NCI-H510A treated with DMSO at 0.1 percent for 48 hours (cell line): ENCODE measurements around the gene TVP23A.
"Not testable (repeated sequence)": the region's sequence is repeated elsewhere in the genome, so short reads cannot be mapped to it uniquely, and the experiment has no call there.

Experiments used
- DNase-seq: peaks from one replicate; lab custom pipeline; 2025; lab: John Stamatoyannopoulos, UW

Gene TVP23A

DNA sequence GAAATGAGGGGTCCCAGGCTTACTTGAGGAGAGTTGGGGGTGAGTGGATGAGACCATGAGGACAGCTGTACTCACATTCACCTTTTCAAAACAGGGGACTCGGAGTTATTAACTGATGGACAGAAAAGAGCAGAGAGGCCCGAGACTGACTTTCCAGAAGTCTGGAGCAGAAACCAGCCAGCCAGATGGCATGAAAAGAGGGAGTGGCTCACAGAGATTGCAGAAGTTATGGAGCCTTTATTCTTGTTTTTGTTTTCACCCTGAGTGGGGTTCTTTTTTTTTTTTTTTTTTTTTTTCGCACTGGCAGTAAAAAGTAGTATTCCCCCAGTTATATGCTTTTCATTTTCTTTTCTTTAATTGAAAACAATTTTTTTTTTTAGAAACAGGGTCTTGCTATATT is 18.9 kb downstream of the TVP23A start:
- DNase-seq: no peak

DNA sequence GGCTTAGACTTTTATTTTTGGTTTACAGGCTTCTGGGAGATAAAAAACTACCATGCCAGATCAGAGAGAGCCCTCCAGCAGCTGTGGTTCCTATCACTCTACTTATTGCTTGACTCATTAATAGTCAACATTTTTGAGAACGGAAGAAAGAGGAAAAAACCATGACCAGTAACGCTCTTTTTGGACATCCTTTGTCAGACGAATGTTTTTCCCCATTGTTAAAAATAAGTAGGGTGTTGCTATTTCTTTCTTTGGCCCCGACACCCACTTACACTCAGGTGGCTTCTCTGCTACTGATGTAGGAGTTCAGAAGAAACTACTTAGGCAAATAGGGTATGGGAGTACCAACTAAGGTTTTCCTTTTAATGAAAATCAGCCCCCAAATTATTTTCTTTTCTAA is 27.5 kb downstream of the TVP23A start:
- DNase-seq: no peak

- not testable (repeated sequence) for DNase-seq
These were observed 30.0 kb downstream of the TVP23A start for GRCh38 chr16:10788630-10789029.

- DNase-seq: no peak
These were observed 31.3 kb downstream of the TVP23A start for GRCh38 chr16:10787304-10787703.

DNA sequence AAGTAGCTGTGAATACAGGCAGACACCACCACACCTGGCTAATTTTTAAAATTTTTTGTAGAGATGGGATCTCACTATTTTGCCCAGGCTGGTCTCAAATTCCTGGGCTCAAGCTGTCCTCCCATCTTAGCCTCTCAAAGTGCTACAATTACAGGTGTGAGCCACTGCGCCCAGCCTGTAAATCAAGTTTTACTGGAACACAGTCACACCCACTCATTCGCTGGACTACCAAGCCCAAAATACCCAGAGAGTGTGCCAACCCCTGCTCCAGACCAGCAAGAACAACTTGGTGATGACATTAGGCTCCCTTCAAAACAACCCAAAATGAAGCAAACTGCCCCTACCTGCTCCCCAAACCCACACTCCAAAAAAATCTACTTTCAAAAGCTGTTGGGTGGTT is 36.0 kb downstream of the TVP23A start:
- no peak for DNase-seq

- no peak for DNase-seq
These were observed 38.0 kb downstream of the TVP23A start for GRCh38 chr16:10780628-10781027.

GRCh38 chr16:10779908-10780307 is 38.7 kb downstream of the TVP23A start:
- not testable (repeated sequence) for DNase-seq

DNA sequence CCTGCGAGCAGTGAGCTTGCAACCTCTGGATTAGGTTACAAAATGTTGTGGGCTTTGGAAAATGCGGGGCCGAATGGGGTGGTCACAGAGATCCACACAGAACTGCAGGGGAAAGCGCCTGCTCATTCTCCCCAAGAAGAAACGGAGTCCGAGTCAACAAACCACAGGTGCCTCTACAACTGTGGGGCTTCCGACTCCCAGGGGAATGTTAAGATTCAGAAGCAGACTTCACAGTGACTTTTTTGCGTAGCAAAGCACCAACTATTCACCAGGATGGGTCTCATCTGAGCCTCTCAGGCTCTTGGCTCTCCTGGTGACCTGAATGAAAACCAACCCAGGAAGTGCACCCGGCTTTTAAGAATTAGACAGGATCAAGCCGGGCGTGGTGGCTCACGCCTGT is 41.2 kb downstream of the TVP23A start:
- no peak for DNase-seq

GRCh38 chr16:10776923-10777322 is 41.7 kb downstream of the TVP23A start:
- not testable (repeated sequence) for DNase-seq

DNA sequence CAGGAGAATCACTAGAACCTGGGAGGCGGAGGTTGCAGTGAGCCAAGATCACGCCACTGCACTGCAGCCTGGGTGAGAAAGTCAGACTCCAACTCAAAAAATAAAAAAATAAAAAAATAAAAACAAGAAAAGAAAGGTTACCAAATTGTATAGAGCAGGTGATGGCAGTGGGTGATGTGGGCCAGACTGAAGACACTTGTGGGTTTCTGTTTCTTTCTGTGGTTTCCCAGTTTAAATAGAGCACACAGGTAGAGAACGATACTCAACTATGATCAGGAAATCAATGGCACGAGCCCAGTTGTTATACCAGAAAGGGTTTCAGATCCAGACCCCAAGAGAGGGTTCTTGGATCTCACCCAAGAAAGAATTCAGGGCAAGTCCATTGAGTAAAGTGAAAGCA is 42.3 kb downstream of the TVP23A start:
- DNase-seq: no peak

GRCh38 chr16:10770907-10771306 is 47.7 kb downstream of the TVP23A start:
- DNase-seq: no peak

DNA sequence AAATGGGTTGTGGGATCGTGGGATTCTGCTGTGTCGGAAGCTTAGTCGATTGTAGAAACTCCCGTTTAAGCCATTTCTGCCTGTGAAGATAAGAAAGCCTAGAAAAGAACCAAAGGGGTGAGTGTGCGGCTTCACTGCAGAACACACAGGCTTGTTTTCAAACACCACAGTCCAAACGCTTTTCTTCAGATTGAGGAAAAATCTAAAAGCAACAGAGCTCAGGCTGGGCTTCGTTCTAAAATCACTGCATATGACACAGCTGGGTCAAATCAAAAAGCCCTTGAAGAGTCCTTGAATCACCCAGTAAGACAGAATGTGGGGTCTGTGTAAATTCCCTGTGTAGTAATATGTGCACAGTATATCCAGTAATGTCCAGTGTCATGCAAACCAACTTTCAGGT is 49.2 kb downstream of the TVP23A start:
- no peak for DNase-seq

DNA sequence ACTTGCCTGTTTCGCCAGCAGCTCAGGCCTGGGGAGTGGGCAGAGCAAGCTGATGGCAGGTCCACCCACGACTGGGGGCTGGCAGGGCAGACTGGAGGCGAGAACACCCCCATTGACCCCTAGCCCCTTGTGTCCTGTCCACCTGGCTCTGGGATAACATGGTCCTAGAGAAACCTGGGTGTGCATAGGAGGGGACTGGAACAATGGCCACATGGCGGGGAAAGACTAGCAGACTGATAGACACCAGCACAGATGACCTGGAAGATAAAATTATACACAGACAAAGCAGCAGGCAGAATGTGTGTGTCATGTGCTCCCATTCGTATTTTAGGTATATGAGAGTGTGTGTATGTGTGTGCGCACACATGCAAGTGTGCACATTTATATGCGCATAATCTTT is 51.5 kb downstream of the TVP23A start:
- DNase-seq: no peak

GRCh38 chr16:10765772-10766171 is 52.8 kb downstream of the TVP23A start:
- no peak for DNase-seq

DNA sequence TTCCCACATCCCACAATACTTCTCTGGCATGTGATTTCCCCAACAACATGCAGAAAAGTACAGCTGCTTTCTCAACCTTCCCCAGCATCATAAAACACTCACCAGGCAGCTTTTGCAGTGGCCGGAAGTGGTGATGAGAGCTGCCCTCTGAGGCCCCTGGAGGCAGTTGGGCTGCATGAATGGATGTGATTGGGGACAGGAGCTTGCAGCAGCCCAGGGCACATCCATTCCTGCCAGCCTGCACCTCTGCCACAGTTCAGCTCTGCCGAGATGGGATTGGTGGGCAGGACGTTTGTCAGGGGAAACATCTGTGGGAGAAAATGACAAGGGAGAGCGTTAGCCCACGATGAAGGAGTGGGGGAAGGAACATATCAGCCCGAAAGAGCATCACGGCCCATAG is 55.1 kb downstream of the TVP23A start:
- DNase-seq: no peak

DNA sequence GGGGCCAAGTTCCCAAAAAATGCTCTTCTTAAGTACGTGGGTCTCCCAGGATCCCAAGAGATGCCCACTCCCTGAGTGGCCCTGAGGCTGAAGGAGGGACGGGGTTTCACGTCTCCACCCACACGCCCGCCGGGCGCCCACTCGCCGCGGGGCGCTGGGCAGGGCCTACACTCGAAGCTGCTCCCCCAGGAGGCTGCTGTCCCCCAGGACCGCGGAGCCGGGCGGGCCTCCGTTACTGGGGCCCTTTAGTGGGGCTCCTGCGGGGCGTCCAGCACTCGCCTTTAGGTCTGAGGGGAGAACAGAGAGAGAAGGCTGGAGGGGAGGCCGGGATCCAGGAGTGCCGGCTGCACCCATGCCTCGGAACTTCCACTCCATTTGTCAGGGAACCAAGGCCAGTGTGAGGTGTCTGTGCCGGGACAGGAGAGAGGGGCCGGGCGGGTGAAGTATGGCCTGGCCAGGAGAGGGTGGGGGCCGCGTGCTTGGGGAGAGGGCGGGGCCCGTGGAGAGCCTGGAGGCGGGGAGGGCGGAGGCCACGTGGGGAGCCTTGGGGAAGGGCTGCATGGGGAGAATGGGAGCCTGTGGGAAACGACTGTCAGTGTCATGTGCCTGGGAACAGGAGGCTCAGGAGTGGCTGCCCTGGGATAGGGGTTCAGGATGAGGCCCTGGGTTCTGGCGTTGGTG is 56.1 kb downstream of the TVP23A start:
- DNase-seq: no peak

GRCh38 chr16:10761373-10761772 is 57.2 kb downstream of the TVP23A start:
- no peak for DNase-seq

DNA sequence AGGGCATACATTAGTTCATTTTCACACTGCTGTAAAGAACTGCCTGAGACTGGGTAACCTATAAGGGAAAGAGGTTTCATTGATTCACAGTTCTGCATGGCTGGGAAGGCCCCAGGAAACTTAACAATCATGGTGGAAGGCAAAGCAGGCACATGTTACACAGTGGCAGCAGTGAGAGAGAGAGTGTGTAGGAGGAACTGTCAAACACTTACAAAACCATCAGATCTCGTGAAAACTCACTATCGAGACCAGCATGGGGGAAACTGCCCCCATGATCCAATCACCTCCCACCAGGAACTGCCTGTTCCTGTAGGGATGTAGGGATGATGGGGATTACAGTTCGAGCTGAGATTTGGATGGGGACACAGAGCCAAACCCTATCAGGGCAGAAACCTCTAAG is 57.7 kb downstream of the TVP23A start:
- DNase-seq: no peak

DNA sequence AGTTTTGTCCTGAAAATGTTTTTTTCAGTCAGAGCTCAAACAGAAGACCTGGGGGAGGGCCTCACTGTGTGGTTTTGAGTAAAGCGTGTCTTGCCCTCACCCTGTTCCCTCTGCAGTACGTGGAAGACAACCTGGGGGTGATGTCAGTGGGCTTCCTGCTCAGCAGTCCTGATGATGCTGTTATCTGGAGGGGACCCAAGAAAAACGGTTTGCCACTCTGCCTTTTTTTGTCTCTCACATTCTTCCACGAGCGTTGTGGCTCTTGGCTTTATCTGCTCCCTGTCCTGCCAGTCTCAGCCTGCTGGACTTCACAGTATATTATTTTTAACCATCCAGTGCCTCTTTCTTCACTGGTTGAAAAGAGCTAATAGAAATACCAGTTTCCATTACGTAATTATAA is 62.0 kb downstream of the TVP23A start:
- no peak for DNase-seq

- no peak for DNase-seq
These were observed 63.7 kb downstream of the TVP23A start for GRCh38 chr16:10754941-10755340.

DNA sequence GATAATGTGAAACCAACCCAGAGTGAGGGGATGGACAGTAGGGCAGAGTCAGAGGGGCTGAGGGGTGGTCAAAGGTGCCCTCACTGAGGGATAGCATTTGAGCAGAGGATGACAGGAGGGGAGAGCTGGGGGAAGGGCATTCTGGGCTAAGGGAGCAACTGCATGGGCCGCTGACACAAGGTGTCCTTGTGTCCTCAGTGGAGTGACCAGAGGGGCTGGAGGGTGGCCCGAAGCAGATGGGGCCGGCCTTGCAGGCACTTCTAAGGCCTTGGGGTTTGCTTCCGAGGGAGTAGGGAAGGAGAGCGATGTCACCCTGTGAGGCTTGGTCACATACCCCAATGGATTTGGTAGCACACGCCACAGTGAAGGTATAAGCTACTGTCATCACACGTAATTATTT is 64.9 kb downstream of the TVP23A start:
- DNase-seq: no peak

DNA sequence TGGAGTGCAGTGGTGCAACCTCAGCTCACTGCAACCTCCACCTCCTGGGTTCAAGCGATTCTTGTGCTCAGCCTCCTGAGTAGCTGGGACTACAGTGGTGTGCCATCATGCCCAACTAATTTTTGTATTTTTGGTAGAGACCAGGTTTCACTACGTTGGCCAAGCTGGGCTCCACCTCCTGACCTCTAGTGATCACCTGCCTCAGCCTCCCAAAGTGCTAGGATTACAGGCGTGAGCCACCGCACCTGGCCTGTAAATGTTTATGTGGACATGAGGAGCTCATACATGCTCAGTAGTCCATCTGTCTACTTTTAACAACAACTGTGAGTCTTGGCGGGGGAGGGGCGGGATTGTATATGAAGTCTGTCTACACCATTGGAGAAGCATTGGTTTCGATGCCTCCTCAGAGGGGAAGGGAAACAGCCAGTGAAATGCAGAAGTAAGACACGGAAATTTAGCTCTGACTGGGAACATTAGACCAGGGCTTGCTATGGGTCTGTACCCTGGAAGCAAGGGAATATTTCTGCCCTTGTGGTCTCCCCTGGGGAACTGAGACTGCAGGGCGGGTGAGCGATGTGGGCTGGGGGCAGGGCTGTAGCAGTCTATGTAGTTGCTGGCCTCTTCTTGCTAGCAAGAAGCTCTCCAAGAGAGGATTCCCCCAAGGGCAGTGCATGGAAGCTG is 65.6 kb downstream of the TVP23A start:
- DNase-seq: no peak

DNA sequence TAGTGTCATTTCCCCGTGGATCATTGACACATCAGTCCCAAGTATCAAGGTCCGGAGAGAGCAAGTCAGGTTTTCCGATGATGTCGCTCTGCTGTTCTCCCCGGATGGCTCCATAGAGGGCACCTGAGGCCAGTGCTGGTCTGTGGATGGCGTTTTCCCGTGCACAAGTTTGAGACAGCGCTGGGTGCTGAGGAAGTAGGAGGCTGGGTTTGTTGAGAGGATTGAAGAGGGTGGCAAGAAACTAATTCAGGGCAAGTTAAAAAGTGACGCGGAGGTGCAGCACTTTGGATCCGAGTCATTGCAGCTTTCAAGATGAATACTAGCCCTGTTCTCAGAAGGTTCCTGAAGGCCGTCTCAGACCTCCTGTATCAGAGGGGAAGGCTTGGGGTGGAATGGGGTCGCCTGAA is 67.3 kb downstream of the TVP23A start:
- no peak for DNase-seq

DNA sequence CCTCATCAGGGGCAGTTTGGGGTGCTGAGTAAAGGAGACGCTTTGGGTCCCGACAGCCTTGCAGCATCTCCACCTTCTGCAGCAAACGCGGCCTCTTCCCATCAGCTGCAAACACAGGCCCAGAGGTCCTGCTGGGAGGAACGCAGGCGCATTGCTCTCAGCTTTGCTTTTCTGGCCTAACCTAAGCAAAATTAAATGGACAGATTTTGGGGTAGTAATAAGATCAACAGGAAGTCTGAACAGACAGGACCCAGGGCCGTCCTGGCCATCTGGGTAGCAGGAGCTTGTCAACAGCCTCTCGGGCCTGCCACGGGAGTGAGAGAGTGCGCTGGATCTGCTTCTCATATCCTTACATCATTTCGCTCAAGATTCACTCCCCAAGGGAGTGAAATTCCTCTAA is 67.8 kb downstream of the TVP23A start:
- no peak for DNase-seq
